Peyer's patch (tissue), 4 donors: Measurements from ENCODE around the gene OR56A1.

Experiments
- POLR2A ChIP-seq, 2 donors: fragments of 450-650 bp; IDR thresholded peaks; one replicate each; pipeline ENCODE4 v1.5.1; 2017; ENCODE audit warnings: antibody characterized with exemption in 2 of 2, mild to moderate bottlenecking in 2 of 2, moderate library complexity in 2 of 2
- TF ChIP-seq, protein P1 (sequence below), 6 experiments: fragments of 450-650 bp in 4 of 6; fragments of 200-600 bp in 2 of 6; sonication (generic) in 1 of 6; IDR thresholded peaks; one replicate each; pipeline ENCODE4 v1.5.1; 2017 to 2019; ENCODE audit warnings: antibody characterized with exemption in 6 of 6, mild to moderate bottlenecking in 3 of 6, moderate library complexity in 1 of 6

DNA sequence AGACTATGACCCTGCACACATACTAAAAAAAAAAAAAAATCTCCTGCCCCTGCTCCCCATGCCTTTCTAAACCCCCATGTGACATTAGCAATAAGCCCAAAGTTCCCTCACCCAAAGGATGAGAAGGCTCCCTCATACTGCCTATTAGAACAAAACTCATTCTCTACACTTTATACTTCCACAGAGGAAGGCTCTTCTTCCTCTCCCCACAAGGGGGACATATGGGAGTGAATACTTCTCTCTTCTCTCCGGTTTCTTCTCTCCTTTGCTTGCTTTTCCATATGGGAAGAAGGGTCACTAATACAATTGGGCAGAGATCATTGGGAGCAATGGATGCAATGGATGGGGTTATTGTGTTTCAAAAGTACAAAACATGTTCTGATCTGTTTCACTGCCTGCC lies 47.1 kb downstream of the OR56A1 start:
- TF ChIP-seq, protein P1, sequence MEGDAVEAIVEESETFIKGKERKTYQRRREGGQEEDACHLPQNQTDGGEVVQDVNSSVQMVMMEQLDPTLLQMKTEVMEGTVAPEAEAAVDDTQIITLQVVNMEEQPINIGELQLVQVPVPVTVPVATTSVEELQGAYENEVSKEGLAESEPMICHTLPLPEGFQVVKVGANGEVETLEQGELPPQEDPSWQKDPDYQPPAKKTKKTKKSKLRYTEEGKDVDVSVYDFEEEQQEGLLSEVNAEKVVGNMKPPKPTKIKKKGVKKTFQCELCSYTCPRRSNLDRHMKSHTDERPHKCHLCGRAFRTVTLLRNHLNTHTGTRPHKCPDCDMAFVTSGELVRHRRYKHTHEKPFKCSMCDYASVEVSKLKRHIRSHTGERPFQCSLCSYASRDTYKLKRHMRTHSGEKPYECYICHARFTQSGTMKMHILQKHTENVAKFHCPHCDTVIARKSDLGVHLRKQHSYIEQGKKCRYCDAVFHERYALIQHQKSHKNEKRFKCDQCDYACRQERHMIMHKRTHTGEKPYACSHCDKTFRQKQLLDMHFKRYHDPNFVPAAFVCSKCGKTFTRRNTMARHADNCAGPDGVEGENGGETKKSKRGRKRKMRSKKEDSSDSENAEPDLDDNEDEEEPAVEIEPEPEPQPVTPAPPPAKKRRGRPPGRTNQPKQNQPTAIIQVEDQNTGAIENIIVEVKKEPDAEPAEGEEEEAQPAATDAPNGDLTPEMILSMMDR (IDR thresholded peaks at IDR 0.05), result no peak
- TF ChIP-seq POLR2A (IDR thresholded peaks at IDR 0.05), result no peak
